GM19452 (cell line): ENCODE measurements around the gene TSHZ2.
"Not testable (repeated sequence)": the region's sequence is repeated elsewhere in the genome, so short reads cannot be mapped to it uniquely, and the experiment has no call there.

Source experiments
- ATAC-seq: cut with Tn5 transposase; IDR thresholded peaks from one replicate; pipeline ENCODE4 v1.9.1; 2021; ENCODE audit not compliant: unreplicated experiment

The TSHZ2 gene

GRCh38 chr20:53302695-53303412, 330.7 kb downstream of the TSHZ2 start:
- ATAC-seq = no peak

GRCh38 chr20:53303413-53303760, 331.2 kb downstream of the TSHZ2 start:
- no peak for ATAC-seq

- ATAC-seq = no peak
These were observed 332.0 kb downstream of the TSHZ2 start for GRCh38 chr20:53304146-53304545.

- ATAC-seq = no peak
These were observed 334.1 kb downstream of the TSHZ2 start for GRCh38 chr20:53306192-53306805.

GRCh38 chr20:53307964-53308597, 335.9 kb downstream of the TSHZ2 start:
- no peak for ATAC-seq

GRCh38 chr20:53309515-53309914, 337.4 kb downstream of the TSHZ2 start:
- no peak for ATAC-seq

GRCh38 chr20:53312957-53313356, 340.8 kb downstream of the TSHZ2 start:
- ATAC-seq = no peak

GRCh38 chr20:53316206-53316937, 344.2 kb downstream of the TSHZ2 start:
- no peak for ATAC-seq

- no peak for ATAC-seq
These were observed 347.0 kb downstream of the TSHZ2 start for GRCh38 chr20:53319200-53319599.

GRCh38 chr20:53319716-53320115, 347.6 kb downstream of the TSHZ2 start:
- no peak for ATAC-seq

GRCh38 chr20:53320701-53321100, 348.5 kb downstream of the TSHZ2 start:
- ATAC-seq = no peak

- no peak for ATAC-seq
These were observed 349.4 kb downstream of the TSHZ2 start for GRCh38 chr20:53321596-53321995.

GRCh38 chr20:53322651-53323050, 350.5 kb downstream of the TSHZ2 start:
- no peak for ATAC-seq

- not testable (repeated sequence) for ATAC-seq
These were observed 351.3 kb downstream of the TSHZ2 start for GRCh38 chr20:53323460-53323859.

GRCh38 chr20:53324816-53325215, 352.7 kb downstream of the TSHZ2 start:
- ATAC-seq = no peak

- no peak for ATAC-seq
These were observed 356.8 kb downstream of the TSHZ2 start for GRCh38 chr20:53328961-53329360.

GRCh38 chr20:53329781-53330180, 357.6 kb downstream of the TSHZ2 start:
- ATAC-seq = no peak

- no peak for ATAC-seq
These were observed 358.5 kb downstream of the TSHZ2 start for GRCh38 chr20:53330601-53331140.

GRCh38 chr20:53331151-53331973, 359.2 kb downstream of the TSHZ2 start:
- ATAC-seq = no peak

GRCh38 chr20:53332022-53332837, 360.1 kb downstream of the TSHZ2 start:
- no peak for ATAC-seq
